Uterus (tissue), 2 donors: ENCODE measurements around the gene CRNKL1.

ENCODE experiments used
- CTCF ChIP-seq, 4 experiments: fragments of 200-600 bp in 2 of 4; fragments of 450-650 bp in 2 of 4; sonication (generic) in 2 of 4; IDR thresholded peaks; one replicate each; pipeline ENCODE4 v1.5.1; 2016 to 2019; ENCODE audit warnings: antibody characterized with exemption in 4 of 4, mild to moderate bottlenecking in 2 of 4, moderate library complexity in 1 of 4
- POLR2A ChIP-seq, 2 donors: fragments of 450-650 bp; IDR thresholded peaks; one replicate each; pipeline ENCODE4 v1.6.1; 2016; ENCODE audit warnings: antibody characterized with exemption in 2 of 2, mild to moderate bottlenecking in 1 of 2, moderate library complexity in 1 of 2

GRCh38 chr20:20034486-20034885 lies 17.8 kb downstream of the CRNKL1 start:
- TF ChIP-seq CTCF (IDR thresholded peaks at IDR 0.05) (no peak), POLR2A (IDR thresholded peaks at IDR 0.05) (no peak)
